Stomach (tissue), 4 donors: ENCODE data around the gene HNRNPM.

Experiments
- POLR2A ChIP-seq, 4 donors: fragments of 450-650 bp; IDR thresholded peaks; one replicate each; pipeline ENCODE4 v1.6.1; 2016; ENCODE audit warnings: antibody characterized with exemption in 4 of 4, control low read depth in 2 of 4, mild to moderate bottlenecking in 1 of 4, moderate library complexity in 1 of 4
- TF ChIP-seq, protein P1 (sequence below), 7 experiments: fragments of 450-650 bp in 4 of 7; fragments of 200-600 bp in 3 of 7; sonication (generic) in 3 of 7; IDR thresholded peaks; one replicate each; pipeline ENCODE4 v1.5.1; 2016 to 2019; ENCODE audit warnings: antibody characterized with exemption in 7 of 7, control low read depth in 2 of 7, mild to moderate bottlenecking in 1 of 7

DNA sequence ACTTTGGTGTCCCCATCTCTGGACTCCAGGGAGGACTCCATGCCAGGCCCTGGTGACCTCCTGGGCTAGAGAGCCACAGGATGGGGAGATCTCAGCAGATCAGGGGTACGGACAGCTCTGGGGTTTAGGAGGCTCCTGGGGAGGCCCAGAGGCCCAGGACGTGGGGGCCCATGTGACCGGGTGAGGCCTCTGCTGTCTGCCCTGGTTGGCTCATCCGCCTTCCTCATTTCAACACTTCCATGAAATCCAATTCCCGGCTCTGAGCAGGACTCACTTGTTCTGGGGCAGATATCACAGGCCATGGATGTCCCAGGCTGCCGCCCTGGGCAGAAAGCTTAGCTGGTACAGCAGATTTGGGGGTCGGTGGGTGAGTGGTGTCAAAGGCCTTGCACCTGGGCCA, 58.7 kb downstream of the HNRNPM start:
- TF ChIP-seq, protein P1, sequence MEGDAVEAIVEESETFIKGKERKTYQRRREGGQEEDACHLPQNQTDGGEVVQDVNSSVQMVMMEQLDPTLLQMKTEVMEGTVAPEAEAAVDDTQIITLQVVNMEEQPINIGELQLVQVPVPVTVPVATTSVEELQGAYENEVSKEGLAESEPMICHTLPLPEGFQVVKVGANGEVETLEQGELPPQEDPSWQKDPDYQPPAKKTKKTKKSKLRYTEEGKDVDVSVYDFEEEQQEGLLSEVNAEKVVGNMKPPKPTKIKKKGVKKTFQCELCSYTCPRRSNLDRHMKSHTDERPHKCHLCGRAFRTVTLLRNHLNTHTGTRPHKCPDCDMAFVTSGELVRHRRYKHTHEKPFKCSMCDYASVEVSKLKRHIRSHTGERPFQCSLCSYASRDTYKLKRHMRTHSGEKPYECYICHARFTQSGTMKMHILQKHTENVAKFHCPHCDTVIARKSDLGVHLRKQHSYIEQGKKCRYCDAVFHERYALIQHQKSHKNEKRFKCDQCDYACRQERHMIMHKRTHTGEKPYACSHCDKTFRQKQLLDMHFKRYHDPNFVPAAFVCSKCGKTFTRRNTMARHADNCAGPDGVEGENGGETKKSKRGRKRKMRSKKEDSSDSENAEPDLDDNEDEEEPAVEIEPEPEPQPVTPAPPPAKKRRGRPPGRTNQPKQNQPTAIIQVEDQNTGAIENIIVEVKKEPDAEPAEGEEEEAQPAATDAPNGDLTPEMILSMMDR (IDR thresholded peaks at IDR 0.05): no peak
- TF ChIP-seq POLR2A (IDR thresholded peaks at IDR 0.05): no peak
